Measurements from ENCODE around the gene NDC80. TPM values are rescaled to one million over a fixed set of nuclear protein-coding genes. Genes with fewer than 3 reads are reported as not detected.

Gene NDC80
- total and polyA plus RNA-seq, 4 donors = 0.29 to 2.4 (median 1.6) TPM

DNA sequence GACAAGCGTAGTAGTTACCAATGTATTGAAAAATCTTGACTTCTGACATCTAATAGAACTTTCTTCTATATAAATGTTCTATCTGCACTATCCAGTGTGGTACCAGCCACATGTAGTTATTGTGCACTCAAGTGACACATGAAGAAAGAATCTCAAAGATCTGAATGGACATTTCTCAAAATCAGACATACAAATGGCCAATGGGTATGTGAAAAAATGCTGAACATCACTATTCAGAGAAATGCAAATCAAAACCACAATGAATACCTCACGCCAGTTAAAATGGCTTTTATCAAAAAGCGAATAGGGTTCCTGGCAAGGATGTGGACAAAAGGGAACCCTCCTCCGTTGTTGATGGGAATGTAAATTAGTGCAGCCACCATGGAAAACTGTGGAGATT lies 46.7 kb downstream of the NDC80 start:
- DNase-seq = no peak
- peaks cover 2% of the 10 kb centered on the region for H3K9me3 ChIP-seq (ENCODE audit: control insufficient read depth, low read length)
- H3K4me1 ChIP-seq (ENCODE audit: control insufficient read depth in 1 of 2, insufficient read depth in 2 of 2, low read length in 2 of 2) = no peaks in the 10 kb centered on the region
- no peak for ATAC-seq (ENCODE audit: low FRiP score)
- WGBS, 2 donors = 96 to 97% methylated on average over 4 of the region's 4 CpGs
- H3K27ac ChIP-seq (ENCODE audit: low read depth in 1 of 2, low read length in 2 of 2) = no peak overlapping the region
- no peak overlapping the region for H3K4me3 ChIP-seq (ENCODE audit: low read length in 2 of 2)
- no peaks in the 10 kb centered on the region for H3K27me3 ChIP-seq (ENCODE audit: control insufficient read depth in 1 of 2, insufficient read depth in 2 of 2, low read length in 1 of 2)
- intact Hi-C loops (cut with DNase I) = no loop called here
- no peaks in the 10 kb centered on the region for H3K36me3 ChIP-seq (ENCODE audit: control insufficient read depth in 1 of 2, insufficient read depth in 2 of 2, low read length in 1 of 2)

DNA sequence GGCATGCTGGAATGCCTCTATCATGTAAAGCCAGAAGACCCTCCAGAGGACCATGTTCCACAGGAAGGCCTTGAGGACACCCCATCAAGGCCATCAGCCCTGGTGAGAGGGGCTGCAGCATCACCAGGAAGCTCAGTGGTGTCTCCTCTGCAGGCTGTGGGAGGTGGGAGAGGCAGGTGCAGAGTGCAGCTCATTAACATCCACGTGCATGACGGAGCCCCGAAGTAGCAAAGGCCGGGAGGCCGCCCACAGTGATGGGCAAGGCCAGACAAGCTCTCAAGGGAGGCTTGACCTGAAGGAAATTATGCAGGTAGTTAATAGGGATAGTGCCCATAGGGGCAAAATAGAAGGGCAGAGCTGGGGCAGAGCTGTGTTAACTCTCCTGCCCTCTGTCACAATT lies 53.9 kb downstream of the NDC80 start:
- Histone ChIP-seq H3K27me3 (ENCODE audit: control insufficient read depth in 1 of 2, insufficient read depth in 2 of 2, low read length in 1 of 2) (no peaks in the 10 kb centered on the region), H3K4me3 (ENCODE audit: low read length in 2 of 2) (no peak overlapping the region), H3K36me3 (ENCODE audit: control insufficient read depth in 1 of 2, insufficient read depth in 2 of 2, low read length in 1 of 2) (no peaks in the 10 kb centered on the region), H3K27ac (ENCODE audit: low read depth in 1 of 2, low read length in 2 of 2) (no peak overlapping the region), H3K9me3 (ENCODE audit: control insufficient read depth, low read length) (no peaks in the 10 kb centered on the region), H3K4me1 (ENCODE audit: control insufficient read depth in 1 of 2, insufficient read depth in 2 of 2, low read length in 2 of 2) (no peaks in the 10 kb centered on the region)
- DNase-seq (no peak), ATAC-seq (ENCODE audit: low FRiP score) (no peak)
- 83 to 85% methylated on average over 5 of the region's 5 CpGs for WGBS, 2 donors
- intact Hi-C loops (cut with DNase I) = no loop called here

- H3K9me3 ChIP-seq (ENCODE audit: control insufficient read depth, low read length) = no peaks in the 10 kb centered on the region
- no peak for ATAC-seq (ENCODE audit: low FRiP score)
- intact Hi-C loops (cut with DNase I) = no loop called here
- H3K4me1 ChIP-seq (ENCODE audit: control insufficient read depth in 1 of 2, insufficient read depth in 2 of 2, low read length in 2 of 2) = no peaks in the 10 kb centered on the region
- WGBS, 2 donors = 94 to 98% methylated on average over 1 of the region's 1 CpG
- H3K4me3 ChIP-seq (ENCODE audit: low read length in 2 of 2) = no peak overlapping the region
- H3K27ac ChIP-seq (ENCODE audit: low read depth in 1 of 2, low read length in 2 of 2) = no peak overlapping the region
- no peaks in the 10 kb centered on the region for H3K27me3 ChIP-seq (ENCODE audit: control insufficient read depth in 1 of 2, insufficient read depth in 2 of 2, low read length in 1 of 2)
- no peaks in the 10 kb centered on the region for H3K36me3 ChIP-seq (ENCODE audit: control insufficient read depth in 1 of 2, insufficient read depth in 2 of 2, low read length in 1 of 2)
- no peak for DNase-seq
Measured at GRCh38 chr18:2627821-2628276, 56.5 kb downstream of the NDC80 start.

DNA sequence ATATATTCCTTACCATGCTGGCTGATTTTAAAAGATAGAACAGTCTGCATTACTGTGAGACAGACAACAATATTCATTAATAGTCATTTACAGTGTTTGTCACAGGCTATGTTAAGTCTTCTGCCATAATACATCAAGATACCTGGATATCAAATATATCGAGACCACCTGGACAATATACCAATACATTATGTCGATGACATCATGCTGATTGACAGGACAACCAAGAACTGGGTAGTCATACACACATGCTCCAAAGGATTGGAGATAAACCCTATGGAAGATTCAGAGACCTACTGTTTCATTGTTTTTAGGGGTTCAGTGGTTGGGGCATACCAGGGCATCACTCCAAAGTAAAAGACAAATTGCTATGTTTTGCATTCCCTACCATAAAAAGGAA lies 57.6 kb downstream of the NDC80 start:
- DNase-seq = no peak
- H3K4me1 ChIP-seq (ENCODE audit: control insufficient read depth in 1 of 2, insufficient read depth in 2 of 2, low read length in 2 of 2) = no peaks in the 10 kb centered on the region
- H3K27ac ChIP-seq (ENCODE audit: low read depth in 1 of 2, low read length in 2 of 2) = no peak overlapping the region
- H3K9me3 ChIP-seq (ENCODE audit: control insufficient read depth, low read length) = no peaks in the 10 kb centered on the region
- H3K4me3 ChIP-seq (ENCODE audit: low read length in 2 of 2) = no peak overlapping the region
- intact Hi-C loops (cut with DNase I) = no loop called here
- H3K36me3 ChIP-seq (ENCODE audit: control insufficient read depth in 1 of 2, insufficient read depth in 2 of 2, low read length in 1 of 2) = no peaks in the 10 kb centered on the region
- no peaks in the 10 kb centered on the region for H3K27me3 ChIP-seq (ENCODE audit: control insufficient read depth in 1 of 2, insufficient read depth in 2 of 2, low read length in 1 of 2)
- whole genome bisulfite sequencing, 2 donors = 47 to 74% methylated on average over 2 of the region's 2 CpGs
- no peak for ATAC-seq (ENCODE audit: low FRiP score)

GRCh38 chr18:2635586-2635985 lies 64.2 kb downstream of the NDC80 start:
- DNase-seq (no peak), ATAC-seq (ENCODE audit: low FRiP score) (no peak)
- Histone ChIP-seq H3K27me3 (ENCODE audit: control insufficient read depth in 1 of 2, insufficient read depth in 2 of 2, low read length in 1 of 2) (no peaks in the 10 kb centered on the region), H3K4me1 (ENCODE audit: control insufficient read depth in 1 of 2, insufficient read depth in 2 of 2, low read length in 2 of 2) (no peaks in the 10 kb centered on the region), H3K9me3 (ENCODE audit: control insufficient read depth, low read length) (no peaks in the 10 kb centered on the region), H3K36me3 (ENCODE audit: control insufficient read depth in 1 of 2, insufficient read depth in 2 of 2, low read length in 1 of 2) (no peaks in the 10 kb centered on the region), H3K4me3 (ENCODE audit: low read length in 2 of 2) (no peak overlapping the region), H3K27ac (ENCODE audit: low read depth in 1 of 2, low read length in 2 of 2) (no peak overlapping the region)
- intact Hi-C loops (cut with DNase I) = no loop called here
- WGBS, 2 donors = 63 to 78% methylated on average over 1 of the region's 1 CpG

DNA sequence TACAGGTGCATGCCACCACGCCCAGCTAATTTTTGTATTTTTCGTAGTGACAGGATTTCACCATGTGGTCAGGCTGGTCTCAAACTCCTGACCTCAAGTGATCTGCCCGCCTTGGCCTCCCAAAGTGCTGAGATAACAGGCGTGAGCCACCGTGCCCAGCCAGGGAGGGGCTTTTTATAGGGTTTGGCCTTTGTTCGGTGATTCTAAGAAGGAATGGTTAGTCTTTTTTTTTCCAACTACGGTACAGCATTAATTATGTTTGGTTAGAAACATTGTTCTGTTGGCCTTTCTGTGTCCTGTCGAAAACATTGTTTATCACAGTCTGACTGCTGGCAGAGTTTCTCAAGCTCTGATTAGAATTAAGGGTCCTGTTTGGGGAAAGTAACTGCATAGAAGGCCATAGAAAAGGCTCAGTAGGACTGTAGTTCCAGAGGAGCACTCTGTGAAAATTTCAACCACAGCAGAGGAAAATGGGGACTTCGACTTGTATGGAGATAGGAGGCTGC lies 64.8 kb downstream of the NDC80 start:
- ATAC-seq (ENCODE audit: low FRiP score) (peak; percentile 11), DNase-seq (no peak)
- 60 to 63% methylated on average over 9 of the region's 9 CpGs for WGBS, 2 donors
- Histone ChIP-seq H3K4me3 (ENCODE audit: low read length in 2 of 2) (no peak overlapping the region), H3K9me3 (ENCODE audit: control insufficient read depth, low read length) (no peaks in the 10 kb centered on the region), H3K4me1 (ENCODE audit: control insufficient read depth in 1 of 2, insufficient read depth in 2 of 2, low read length in 2 of 2) (no peaks in the 10 kb centered on the region), H3K36me3 (ENCODE audit: control insufficient read depth in 1 of 2, insufficient read depth in 2 of 2, low read length in 1 of 2) (no peaks in the 10 kb centered on the region), H3K27me3 (ENCODE audit: control insufficient read depth in 1 of 2, insufficient read depth in 2 of 2, low read length in 1 of 2) (no peaks in the 10 kb centered on the region), H3K27ac (ENCODE audit: low read depth in 1 of 2, low read length in 2 of 2) (no peak overlapping the region)
- intact Hi-C loops (cut with DNase I) = no loop called here

DNA sequence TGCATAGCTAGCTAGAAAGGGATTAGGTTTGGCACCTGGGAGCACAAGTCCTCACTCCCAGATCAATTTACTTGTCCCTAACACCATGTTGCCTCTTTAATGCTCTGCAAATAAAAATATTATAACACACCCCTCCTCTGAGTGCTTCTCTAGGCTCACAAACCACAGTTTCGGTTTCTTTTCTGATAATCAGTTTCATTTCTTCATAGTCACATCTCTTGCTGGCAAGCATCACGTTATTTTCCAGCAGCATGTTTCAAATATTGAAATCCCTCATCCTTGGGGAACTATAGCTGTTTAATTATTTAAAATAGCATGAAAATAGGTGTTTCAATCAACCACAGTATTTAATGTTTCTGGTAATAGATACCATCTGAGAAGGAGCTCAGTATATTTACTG lies 70.3 kb downstream of the NDC80 start:
- Histone ChIP-seq H3K36me3 (ENCODE audit: control insufficient read depth in 1 of 2, insufficient read depth in 2 of 2, low read length in 1 of 2) (no peaks in the 10 kb centered on the region), H3K27ac (ENCODE audit: low read depth in 1 of 2, low read length in 2 of 2) (no peak overlapping the region), H3K9me3 (ENCODE audit: control insufficient read depth, low read length) (no peaks in the 10 kb centered on the region), H3K4me1 (ENCODE audit: control insufficient read depth in 1 of 2, insufficient read depth in 2 of 2, low read length in 2 of 2) (no peaks in the 10 kb centered on the region), H3K4me3 (ENCODE audit: low read length in 2 of 2) (no peak overlapping the region), H3K27me3 (ENCODE audit: control insufficient read depth in 1 of 2, insufficient read depth in 2 of 2, low read length in 1 of 2) (no peaks in the 10 kb centered on the region)
- WGBS, 2 donors = 41 to 46% methylated on average over 2 of the region's 2 CpGs
- ATAC-seq (ENCODE audit: low FRiP score) = peak; percentile 47
- intact Hi-C loops (cut with DNase I) = loop anchor here in 1 of 2 donors (10.0 kb wide), 1 partner anchor 67 kb away; the partner anchor contains the start of genes METTL4 and NDC80
- no peak for DNase-seq

- ATAC-seq (ENCODE audit: low FRiP score) (no peak), DNase-seq (no peak)
- Histone ChIP-seq H3K27ac (ENCODE audit: low read depth in 1 of 2, low read length in 2 of 2) (no peak overlapping the region), H3K4me1 (ENCODE audit: control insufficient read depth in 1 of 2, insufficient read depth in 2 of 2, low read length in 2 of 2) (no peaks in the 10 kb centered on the region), H3K36me3 (ENCODE audit: control insufficient read depth in 1 of 2, insufficient read depth in 2 of 2, low read length in 1 of 2) (no peaks in the 10 kb centered on the region), H3K27me3 (ENCODE audit: control insufficient read depth in 1 of 2, insufficient read depth in 2 of 2, low read length in 1 of 2) (no peaks in the 10 kb centered on the region), H3K4me3 (ENCODE audit: low read length in 2 of 2) (no peak overlapping the region), H3K9me3 (ENCODE audit: control insufficient read depth, low read length) (no peaks in the 10 kb centered on the region)
- intact Hi-C loops (cut with DNase I) = loop anchor here in 1 of 2 donors (10.0 kb wide), 1 partner anchor 68 kb away; the partner anchor contains the start of genes METTL4 and NDC80
- WGBS, 2 donors = 59 to 69% methylated on average over 1 of the region's 1 CpG
Measured at GRCh38 chr18:2642771-2643170, 71.4 kb downstream of the NDC80 start.

GRCh38 chr18:2644535-2644934 lies 73.2 kb downstream of the NDC80 start:
- Histone ChIP-seq H3K36me3 (ENCODE audit: control insufficient read depth in 1 of 2, insufficient read depth in 2 of 2, low read length in 1 of 2) (no peaks in the 10 kb centered on the region), H3K9me3 (ENCODE audit: control insufficient read depth, low read length) (no peaks in the 10 kb centered on the region), H3K4me1 (ENCODE audit: control insufficient read depth in 1 of 2, insufficient read depth in 2 of 2, low read length in 2 of 2) (no peaks in the 10 kb centered on the region), H3K27me3 (ENCODE audit: control insufficient read depth in 1 of 2, insufficient read depth in 2 of 2, low read length in 1 of 2) (no peaks in the 10 kb centered on the region), H3K27ac (ENCODE audit: low read depth in 1 of 2, low read length in 2 of 2) (no peak overlapping the region), H3K4me3 (ENCODE audit: low read length in 2 of 2) (no peak overlapping the region)
- DNase-seq (no peak), ATAC-seq (ENCODE audit: low FRiP score) (no peak)
- 95 to 96% methylated on average over 1 of the region's 1 CpG for WGBS, 2 donors
- intact Hi-C loops (cut with DNase I) = loop anchor here in 1 of 2 donors (10.0 kb wide), 1 partner anchor 70 kb away; the partner anchor contains the start of genes METTL4 and NDC80

All from aorta (tissue), 5 donors.